Measurements from ENCODE around the gene PPP1R10. TPM values are rescaled to one million over a fixed set of nuclear protein-coding genes. Genes with fewer than 3 reads are reported as not detected.

The PPP1R10 gene
- total and polyA plus RNA-seq, 2 of the 13 experiments (the other 11 are each of a cell fraction or from before 2014, with no cell fraction given): 26.3 to 38.4 TPM

GRCh38 chr6:30626484-30627366, 9.7 kb upstream of the PPP1R10 start, which contains the start of gene ATAT1 (continued):
- peak; percentile 82; the same call in 1 of the 2 replicates for TF ChIP-seq PRDM15 (CRISPR knock-in tag; IDR thresholded peaks at IDR 0.05)
- TF ChIP-seq AKAP8 (CRISPR knock-in tag; IDR thresholded peaks at IDR 0.05): peak; percentile 95
- TF ChIP-seq TAF1 (CRISPR knock-in tag; IDR thresholded peaks at IDR 0.05): peak; percentile 89
- no peak for TF ChIP-seq NFIB (CRISPR knock-in tag; IDR thresholded peaks at IDR 0.05; ENCODE audit: borderline replicate concordance)
- peak; percentile 35 for TF ChIP-seq PPARG (CRISPR knock-in tag; conservative IDR thresholded peaks at IDR 0.05)
- peak; percentile 98 for TF ChIP-seq HNRNPL (IDR thresholded peaks at IDR 0.05; ENCODE audit: low read depth, low read length)
- TF ChIP-seq KDM3A (CRISPR knock-in tag; IDR thresholded peaks at IDR 0.05; ENCODE audit: low read depth): peak; percentile 26; the same call in 1 of the 2 replicates
- peak; percentile 78; the same call in 1 of the 3 replicates for TF ChIP-seq MXI1 (IDR thresholded peaks at IDR 0.05; ENCODE audit: borderline replicate concordance, low read depth, low read length)
- TF ChIP-seq TOPORS (CRISPR knock-in tag; IDR thresholded peaks at IDR 0.05): peak; percentile 21; the same call in 1 of the 2 replicates
- no peak for TF ChIP-seq MYNN (CRISPR knock-in tag; IDR thresholded peaks at IDR 0.05; ENCODE audit: low read depth)
- no peak for TF ChIP-seq THYN1 (CRISPR knock-in tag; IDR thresholded peaks at IDR 0.05; ENCODE audit: borderline replicate concordance, low read depth)
- TF ChIP-seq ZNF589 (CRISPR knock-in tag; conservative IDR thresholded peaks at IDR 0.05): no peak
- no peak for TF ChIP-seq FOXP1 (IDR thresholded peaks at IDR 0.05)
- no peak for TF ChIP-seq FOXP1 (CRISPR knock-in tag; IDR thresholded peaks at IDR 0.05)
- TF ChIP-seq ZHX2 (IDR thresholded peaks at IDR 0.05; ENCODE audit: low read depth): peak; percentile 47; the same call in 1 of the 2 replicates
- TF ChIP-seq ZHX2 (CRISPR knock-in tag; IDR thresholded peaks at IDR 0.05; ENCODE audit: borderline replicate concordance): no peak
- no peak for TF ChIP-seq ZNF775 (CRISPR knock-in tag; IDR thresholded peaks at IDR 0.05; ENCODE audit: borderline replicate concordance)
- peak; percentile 78; the same call in 1 of the 2 replicates for TF ChIP-seq THAP8 (CRISPR knock-in tag; IDR thresholded peaks at IDR 0.05; ENCODE audit: borderline replicate concordance)
- no peak for TF ChIP-seq CCDC6 (CRISPR knock-in tag; IDR thresholded peaks at IDR 0.05)
- no peak for TF ChIP-seq ATAD3A (CRISPR knock-in tag; IDR thresholded peaks at IDR 0.05)
